Hepatocyte (in vitro differentiated cells): Measurements from ENCODE around the gene ARL8B. TPM values are rescaled to one million over a fixed set of nuclear protein-coding genes. Genes with fewer than 3 reads are reported as not detected.

Experiments
- DNase-seq: peaks from one replicate; pipeline ENCODE4 v3.0.0-alpha.2; 2016; ENCODE audit warnings: low spot score
- H2AFZ ChIP-seq: fragments of 200-600 bp; sonication (generic); 2 replicates; pipeline ENCODE4 v1.6.0; 2016; ENCODE audit warnings: antibody characterized with exemption, mild to moderate bottlenecking
- H3K27ac ChIP-seq: fragments of 200-600 bp; sonication (generic); 2 replicates; pipeline ENCODE4 v1.5.1; 2016; ENCODE audit warnings: mild to moderate bottlenecking
- H3K27me3 ChIP-seq: fragments of 200-600 bp; sonication (generic); 2 replicates; pipeline ENCODE4 v1.6.1; 2016
- H3K36me3 ChIP-seq: fragments of 200-600 bp; sonication (generic); replicated peaks from 2 replicates; pipeline ENCODE4 v1.5.1; 2016; ENCODE audit warnings: low read depth; ENCODE audit not compliant: insufficient read depth
- H3K4me1 ChIP-seq: fragments of 200-600 bp; sonication (generic); 2 replicates; pipeline ENCODE4 v1.5.1; 2016; ENCODE audit warnings: mild to moderate bottlenecking, moderate library complexity; ENCODE audit not compliant: insufficient read depth
- H3K4me2 ChIP-seq: fragments of 200-600 bp; sonication (generic); 2 replicates; pipeline ENCODE4 v1.6.0; 2016
- H3K4me3 ChIP-seq: fragments of 200-600 bp; sonication (generic); 2 replicates; pipeline ENCODE4 v1.5.1; 2016; ENCODE audit warnings: mild to moderate bottlenecking
- H3K79me2 ChIP-seq: fragments of 200-600 bp; sonication (generic); 2 replicates; pipeline ENCODE4 v1.6.0; 2017; ENCODE audit warnings: mild to moderate bottlenecking
- H3K9me2 ChIP-seq: fragments of 200-600 bp; sonication (generic); replicated peaks from 2 replicates; pipeline ENCODE4 v1.6.0; 2017; ENCODE audit warnings: mild to moderate bottlenecking; ENCODE audit not compliant: insufficient read depth
- H3K9me3 ChIP-seq: fragments of 200-600 bp; sonication (generic); 2 replicates; pipeline ENCODE4 v1.5.1; 2016; ENCODE audit warnings: low read depth, mild to moderate bottlenecking
- H4K20me1 ChIP-seq: fragments of 200-600 bp; sonication (generic); 2 replicates; pipeline ENCODE4 v1.6.0; 2016; ENCODE audit warnings: mild to moderate bottlenecking; ENCODE audit not compliant: insufficient read depth, poor library complexity, severe bottlenecking
- EZH2 ChIP-seq: fragments of 200-600 bp; sonication (generic); IDR thresholded peaks from 2 replicates; pipeline ENCODE4 v1.6.1; 2016; ENCODE audit warnings: antibody characterized with exemption, mild to moderate bottlenecking, borderline replicate concordance
- EZH2phosphoT487 ChIP-seq: fragments of 200-600 bp; sonication (generic); IDR thresholded peaks from one replicate; pipeline ENCODE4 v1.6.1; 2018; ENCODE audit warnings: antibody characterized with exemption, mild to moderate bottlenecking, low read depth, moderate library complexity; ENCODE audit not compliant: unreplicated experiment, severe bottlenecking
- WGBS: methylation state at CpG from one replicate; pipeline ENCODE4 v1.1.6; 2016; ENCODE audit warnings: low lambda C conversion rate; ENCODE audit errors: missing lambda C conversion rate; 5-methylcytosine and 5-hydroxymethylcytosine counted together
- polyA plus RNA-seq: library from polyadenylated mRNA; unstranded; fragments of >200 nt; fragmentation: Nextera tagmentation; extraction: Ambion mirVana; gene quantifications from 2 replicates; pipeline ENCODE4 v1.2.1, GENCODE V29; 2016
- total RNA-seq: library from RNA; depleted of rRNA; stranded (reverse); fragments of >200 nt; gene quantifications from 2 replicates; pipeline ENCODE4 v1.2.3, GENCODE V29; 2014
- TF ChIP-seq, protein P1 (sequence below): fragments of 200-600 bp; sonication (generic); IDR thresholded peaks from 2 replicates; pipeline ENCODE4 v1.5.1; 2016; ENCODE audit warnings: antibody characterized with exemption, mild to moderate bottlenecking; ENCODE audit not compliant: poor library complexity

The ARL8B gene
- total and polyA plus RNA-seq, 2 experiments from 2014 or later = 58.1 to 94.4 TPM

DNA sequence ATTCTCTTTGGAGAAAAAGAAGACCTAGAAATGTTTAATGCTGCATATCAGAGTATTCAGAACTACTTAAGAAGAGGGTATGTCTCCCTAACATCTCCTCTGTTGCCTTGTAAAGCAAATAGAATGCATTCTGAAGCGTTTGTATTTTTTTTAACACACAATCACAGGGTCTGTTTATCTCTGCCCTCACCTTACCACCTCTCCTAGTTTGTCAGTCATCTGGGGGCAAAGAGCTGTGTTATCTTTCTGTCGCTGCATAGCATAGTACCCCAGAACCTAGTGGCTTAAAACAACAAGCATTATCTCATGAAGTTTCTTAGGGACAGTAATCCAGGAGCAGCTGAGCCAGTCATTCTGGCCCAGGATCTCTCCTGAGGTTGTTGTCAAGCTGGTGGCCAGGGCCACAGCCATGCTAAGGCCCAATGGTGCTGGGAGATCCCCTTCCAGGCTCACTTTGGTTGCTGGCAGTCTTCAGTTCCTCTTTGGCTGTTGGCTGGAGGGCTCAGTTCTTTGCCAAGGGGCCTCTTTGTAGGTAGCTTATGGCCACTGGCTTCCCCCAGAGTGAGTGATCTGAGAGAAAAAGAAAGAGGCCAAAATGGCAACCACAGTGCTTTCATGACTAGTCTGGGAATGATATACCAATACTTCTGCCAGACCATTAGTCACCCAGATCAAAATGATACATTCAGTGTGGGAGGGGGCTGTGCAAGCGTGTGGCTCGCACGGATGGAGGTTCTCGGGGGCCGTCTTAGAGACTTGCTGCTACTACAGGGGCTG lies 83.3 kb downstream of the ARL8B start:
- Histone ChIP-seq H2AFZ (no peak overlapping the region), H3K9me3 (no peaks in the 10 kb centered on the region), H3K4me1 (no peaks in the 10 kb centered on the region), H3K4me2 (no peak overlapping the region), H3K27me3 (no peaks in the 10 kb centered on the region), H4K20me1 (no peaks in the 10 kb centered on the region), H3K9me2 (no peaks in the 10 kb centered on the region), H3K79me2 (peaks cover 8% of the 10 kb centered on the region), H3K36me3 (peaks cover 11% of the 10 kb centered on the region), H3K27ac (no peak overlapping the region), H3K4me3 (no peak overlapping the region)
- 91% methylated on average over 7 of the region's 7 CpGs for WGBS
- TF ChIP-seq, protein P1, sequence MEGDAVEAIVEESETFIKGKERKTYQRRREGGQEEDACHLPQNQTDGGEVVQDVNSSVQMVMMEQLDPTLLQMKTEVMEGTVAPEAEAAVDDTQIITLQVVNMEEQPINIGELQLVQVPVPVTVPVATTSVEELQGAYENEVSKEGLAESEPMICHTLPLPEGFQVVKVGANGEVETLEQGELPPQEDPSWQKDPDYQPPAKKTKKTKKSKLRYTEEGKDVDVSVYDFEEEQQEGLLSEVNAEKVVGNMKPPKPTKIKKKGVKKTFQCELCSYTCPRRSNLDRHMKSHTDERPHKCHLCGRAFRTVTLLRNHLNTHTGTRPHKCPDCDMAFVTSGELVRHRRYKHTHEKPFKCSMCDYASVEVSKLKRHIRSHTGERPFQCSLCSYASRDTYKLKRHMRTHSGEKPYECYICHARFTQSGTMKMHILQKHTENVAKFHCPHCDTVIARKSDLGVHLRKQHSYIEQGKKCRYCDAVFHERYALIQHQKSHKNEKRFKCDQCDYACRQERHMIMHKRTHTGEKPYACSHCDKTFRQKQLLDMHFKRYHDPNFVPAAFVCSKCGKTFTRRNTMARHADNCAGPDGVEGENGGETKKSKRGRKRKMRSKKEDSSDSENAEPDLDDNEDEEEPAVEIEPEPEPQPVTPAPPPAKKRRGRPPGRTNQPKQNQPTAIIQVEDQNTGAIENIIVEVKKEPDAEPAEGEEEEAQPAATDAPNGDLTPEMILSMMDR = no peak
- no peak for TF ChIP-seq EZH2
- TF ChIP-seq EZH2phosphoT487 = no peak
- DNase-seq = no peak

DNA sequence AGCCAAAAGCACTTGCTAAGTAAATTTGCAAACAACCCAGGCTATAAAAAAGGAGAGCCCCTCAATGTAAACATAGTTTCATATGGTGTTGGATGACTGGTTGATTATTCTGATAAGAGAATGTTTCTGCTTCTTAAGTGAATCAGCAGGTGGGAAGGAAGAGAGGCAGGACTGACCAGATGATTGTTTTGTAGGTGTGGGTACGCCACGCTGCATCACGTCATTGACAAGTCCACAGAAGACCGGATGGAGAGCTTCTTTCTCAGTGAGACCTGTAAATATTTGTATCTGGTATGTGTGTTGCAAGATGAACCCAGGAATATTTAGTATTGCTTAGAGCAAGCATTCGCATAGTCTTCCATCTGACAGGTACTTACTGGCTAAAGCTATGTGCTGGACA lies 88.8 kb downstream of the ARL8B start:
- H3K36me3 ChIP-seq = peaks cover 10% of the 10 kb centered on the region
- no peak overlapping the region for H2AFZ ChIP-seq
- peak; percentile 50 for DNase-seq
- no peaks in the 10 kb centered on the region for H3K27me3 ChIP-seq
- H3K79me2 ChIP-seq = no peaks in the 10 kb centered on the region
- H3K4me2 ChIP-seq = no peak overlapping the region
- no peaks in the 10 kb centered on the region for H3K9me2 ChIP-seq
- TF ChIP-seq, protein P1 = no peak
- TF ChIP-seq EZH2phosphoT487 (no peak), EZH2 (no peak)
- no peaks in the 10 kb centered on the region for H3K4me1 ChIP-seq
- H3K4me3 ChIP-seq = no peak overlapping the region
- 79% methylated on average over 5 of the region's 5 CpGs for WGBS
- peak overlapping the region; percentile 61 for H3K27ac ChIP-seq
- H3K9me3 ChIP-seq = no peaks in the 10 kb centered on the region
- no peaks in the 10 kb centered on the region for H4K20me1 ChIP-seq

DNA sequence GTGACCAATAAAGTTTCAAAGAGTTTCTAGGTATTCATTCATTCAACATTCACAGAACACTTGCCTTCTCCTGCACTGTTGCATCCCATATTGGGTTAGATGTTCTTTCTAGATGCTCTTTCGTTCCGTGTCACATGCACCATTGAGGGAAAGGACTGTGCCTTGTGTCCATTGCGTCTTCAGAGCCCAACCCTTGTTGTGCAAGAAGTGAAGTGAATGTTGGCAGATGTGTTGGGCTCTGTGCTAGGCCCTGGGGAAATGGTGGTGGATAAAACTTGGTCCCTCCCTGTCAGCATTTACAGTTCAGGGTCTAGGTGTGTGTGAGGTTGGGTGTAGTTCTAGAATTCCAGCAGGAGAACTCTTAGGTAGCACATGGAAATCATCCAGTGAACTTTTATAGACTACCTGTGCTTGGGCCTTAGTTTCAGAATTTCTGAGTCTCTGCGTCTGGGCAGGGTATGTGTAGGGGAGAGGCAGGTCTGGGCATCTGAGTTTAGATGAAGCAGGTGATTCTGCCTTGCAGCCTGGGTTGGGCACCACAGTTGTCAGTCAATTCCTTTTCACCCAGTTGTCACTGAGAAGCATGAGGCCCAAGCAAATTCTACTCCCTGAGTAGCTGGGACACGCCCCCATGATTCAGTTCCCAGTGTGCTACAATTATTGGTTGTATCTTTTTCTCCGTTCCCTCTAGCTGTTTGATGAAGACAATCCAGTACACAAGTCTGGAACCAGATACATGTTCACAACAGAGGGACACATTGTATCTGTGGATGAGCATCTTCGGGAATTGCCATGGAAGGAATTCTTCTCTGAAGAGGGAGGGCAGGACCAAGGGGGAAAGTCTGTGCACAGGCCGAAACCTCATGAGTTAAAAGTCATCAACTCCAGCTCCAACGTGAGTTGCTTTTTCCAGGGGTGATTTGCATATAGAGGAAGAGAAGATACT lies 90.8 kb downstream of the ARL8B start:
- peaks cover 10% of the 10 kb centered on the region for H3K36me3 ChIP-seq
- no peaks in the 10 kb centered on the region for H4K20me1 ChIP-seq
- 88% methylated on average over 9 of the region's 9 CpGs for WGBS
- no peak overlapping the region for H3K27ac ChIP-seq
- H3K9me2 ChIP-seq = no peaks in the 10 kb centered on the region
- H3K27me3 ChIP-seq = no peaks in the 10 kb centered on the region
- H3K79me2 ChIP-seq = no peaks in the 10 kb centered on the region
- no peaks in the 10 kb centered on the region for H3K9me3 ChIP-seq
- TF ChIP-seq, protein P1 = no peak
- TF ChIP-seq EZH2 (no peak), EZH2phosphoT487 (no peak)
- no peak overlapping the region for H2AFZ ChIP-seq
- no peak overlapping the region for H3K4me3 ChIP-seq
- DNase-seq = no peak
- no peak overlapping the region for H3K4me2 ChIP-seq
- no peaks in the 10 kb centered on the region for H3K4me1 ChIP-seq
